ENCODE results near the gene PPP2R5D. TPM values are rescaled to one million over a fixed set of nuclear protein-coding genes. Genes with fewer than 3 reads are reported as not detected.

Gene PPP2R5D
- total and polyA plus RNA-seq, 9 donors = 34.7 to 54.8 (median 44.6) TPM

- Histone ChIP-seq H3K9me3 (replicated peaks; ENCODE audit: control insufficient read depth, low read depth, low read length) (no peaks in the 10 kb centered on the region), H3K4me1 (ENCODE audit: control insufficient read depth, insufficient read depth, low read length) (no peaks in the 10 kb centered on the region), H3K27ac (ENCODE audit: low read length) (no peak overlapping the region), H3K36me3 (ENCODE audit: control insufficient read depth, insufficient read depth, low read length) (peaks cover 65% of the 10 kb centered on the region), H3K4me3 (ENCODE audit: low read length) (no peak overlapping the region), H3K27me3 (ENCODE audit: control insufficient read depth, insufficient read depth, low read length) (no peaks in the 10 kb centered on the region)
- WGBS (ENCODE audit: insufficient coverage) = no CpG with 5 or more reads among the region's 4 CpGs
- DNase-seq = no peak
Observed at GRCh38 chr6:42970871-42971612, 13.3 kb upstream of the PPP2R5D start.

- Histone ChIP-seq H3K36me3 (ENCODE audit: control insufficient read depth, insufficient read depth, low read length) (peaks cover 57% of the 10 kb centered on the region), H3K4me3 (ENCODE audit: low read length) (no peak overlapping the region), H3K27ac (ENCODE audit: low read length) (no peak overlapping the region), H3K4me1 (ENCODE audit: control insufficient read depth, insufficient read depth, low read length) (no peaks in the 10 kb centered on the region), H3K27me3 (ENCODE audit: control insufficient read depth, insufficient read depth, low read length) (no peaks in the 10 kb centered on the region), H3K9me3 (replicated peaks; ENCODE audit: control insufficient read depth, low read depth, low read length) (no peaks in the 10 kb centered on the region)
- 100% methylated on average over 2 of the region's 3 CpGs for WGBS (ENCODE audit: insufficient coverage)
- DNase-seq = no peak
Observed at GRCh38 chr6:42971746-42972327, 12.5 kb upstream of the PPP2R5D start.

- H3K4me1 ChIP-seq (ENCODE audit: control insufficient read depth, insufficient read depth, low read length) = peaks cover 12% of the 10 kb centered on the region
- no peaks in the 10 kb centered on the region for H3K9me3 ChIP-seq (replicated peaks; ENCODE audit: control insufficient read depth, low read depth, low read length)
- no peak overlapping the region for H3K27ac ChIP-seq (ENCODE audit: low read length)
- peaks cover 39% of the 10 kb centered on the region for H3K36me3 ChIP-seq (ENCODE audit: control insufficient read depth, insufficient read depth, low read length)
- no peak for DNase-seq
- no CpG with 5 or more reads among the region's 3 CpGs for WGBS (ENCODE audit: insufficient coverage)
- no peak overlapping the region for H3K4me3 ChIP-seq (ENCODE audit: low read length)
- no peaks in the 10 kb centered on the region for H3K27me3 ChIP-seq (ENCODE audit: control insufficient read depth, insufficient read depth, low read length)
Observed at GRCh38 chr6:42973926-42974325, 10.4 kb upstream of the PPP2R5D start.

- Histone ChIP-seq H3K36me3 (ENCODE audit: control insufficient read depth, insufficient read depth, low read length) (peaks cover 28% of the 10 kb centered on the region), H3K9me3 (replicated peaks; ENCODE audit: control insufficient read depth, low read depth, low read length) (no peaks in the 10 kb centered on the region), H3K4me1 (ENCODE audit: control insufficient read depth, insufficient read depth, low read length) (peaks cover 20% of the 10 kb centered on the region), H3K27me3 (ENCODE audit: control insufficient read depth, insufficient read depth, low read length) (no peaks in the 10 kb centered on the region), H3K27ac (ENCODE audit: low read length) (no peak overlapping the region), H3K4me3 (ENCODE audit: low read length) (no peak overlapping the region)
- WGBS (ENCODE audit: insufficient coverage) = 87% methylated on average over 3 of the region's 5 CpGs
- no peak for DNase-seq
Observed at GRCh38 chr6:42974919-42975505, 9.4 kb upstream of the PPP2R5D start.

- Histone ChIP-seq H3K9me3 (replicated peaks; ENCODE audit: control insufficient read depth, low read depth, low read length) (no peaks in the 10 kb centered on the region), H3K36me3 (ENCODE audit: control insufficient read depth, insufficient read depth, low read length) (peaks cover 12% of the 10 kb centered on the region), H3K27me3 (ENCODE audit: control insufficient read depth, insufficient read depth, low read length) (no peaks in the 10 kb centered on the region), H3K27ac (ENCODE audit: low read length) (peak overlapping the region; percentile 70), H3K4me1 (ENCODE audit: control insufficient read depth, insufficient read depth, low read length) (peaks cover 20% of the 10 kb centered on the region), H3K4me3 (ENCODE audit: low read length) (peak overlapping the region; percentile 72)
- WGBS (ENCODE audit: insufficient coverage) = 0% methylated on average over 28 of the region's 28 CpGs
- no peak for DNase-seq
Observed at GRCh38 chr6:42978487-42978838, 5.9 kb upstream of the PPP2R5D start.

- no peaks in the 10 kb centered on the region for H3K27me3 ChIP-seq (ENCODE audit: control insufficient read depth, insufficient read depth, low read length)
- under 1% methylated on average over 54 of the region's 59 CpGs for WGBS (ENCODE audit: insufficient coverage)
- no peaks in the 10 kb centered on the region for H3K9me3 ChIP-seq (replicated peaks; ENCODE audit: control insufficient read depth, low read depth, low read length)
- DNase-seq = peak; percentile 94
- H3K4me3 ChIP-seq (ENCODE audit: low read length) = peak within 1 kb of the TSS; percentile 72
- H3K4me1 ChIP-seq (ENCODE audit: control insufficient read depth, insufficient read depth, low read length) = peaks cover 24% of the 10 kb centered on the region
- peak within 1 kb of the TSS; percentile 85 for H3K27ac ChIP-seq (ENCODE audit: low read length)
- H3K36me3 ChIP-seq (ENCODE audit: control insufficient read depth, insufficient read depth, low read length) = peaks cover 7% of the 10 kb centered on the region
Observed at GRCh38 chr6:42978839-42979522, 5.4 kb upstream of the PPP2R5D start, which contains the start of gene PEX6. TSS of gene PEX6 (minus strand) at chr6:42979181. CDS start at chr6:42979150, 31 bp downstream.

- peak overlapping the region; percentile 85 for H3K27ac ChIP-seq (ENCODE audit: low read length)
- 23% methylated on average over 4 of the region's 9 CpGs for WGBS (ENCODE audit: insufficient coverage)
Observed at GRCh38 chr6:42979523-42980177, 4.7 kb upstream of the PPP2R5D start.

GRCh38 chr6:42981836-42982235 lies 2.5 kb upstream of the PPP2R5D start:
- 95% methylated on average over 3 of the region's 5 CpGs for WGBS (ENCODE audit: insufficient coverage)
- H3K9me3 ChIP-seq (replicated peaks; ENCODE audit: control insufficient read depth, low read depth, low read length) = no peaks in the 10 kb centered on the region
- no peaks in the 10 kb centered on the region for H3K36me3 ChIP-seq (ENCODE audit: control insufficient read depth, insufficient read depth, low read length)
- peaks cover 40% of the 10 kb centered on the region for H3K4me1 ChIP-seq (ENCODE audit: control insufficient read depth, insufficient read depth, low read length)
- no peak overlapping the region for H3K27ac ChIP-seq (ENCODE audit: low read length)
- no peak for DNase-seq
- no peak overlapping the region for H3K4me3 ChIP-seq (ENCODE audit: low read length)
- no peaks in the 10 kb centered on the region for H3K27me3 ChIP-seq (ENCODE audit: control insufficient read depth, insufficient read depth, low read length)

More at GRCh38 chr6:42979523-42980177, 4.7 kb upstream of the PPP2R5D start:
- DNase-seq = no peak
- peak overlapping the region; percentile 72 for H3K4me3 ChIP-seq (ENCODE audit: low read length)
- H3K4me1 ChIP-seq (ENCODE audit: control insufficient read depth, insufficient read depth, low read length) = peaks cover 24% of the 10 kb centered on the region
- no peaks in the 10 kb centered on the region for H3K27me3 ChIP-seq (ENCODE audit: control insufficient read depth, insufficient read depth, low read length)
- H3K36me3 ChIP-seq (ENCODE audit: control insufficient read depth, insufficient read depth, low read length) = peaks cover 4% of the 10 kb centered on the region
- H3K9me3 ChIP-seq (replicated peaks; ENCODE audit: control insufficient read depth, low read depth, low read length) = no peaks in the 10 kb centered on the region

GRCh38 chr6:42984924-42985475 lies 630 bp downstream of the PPP2R5D start:
- H3K4me1 ChIP-seq (ENCODE audit: control insufficient read depth, insufficient read depth, low read length) = peaks cover 34% of the 10 kb centered on the region
- peak; percentile 59 for DNase-seq
- peaks cover 24% of the 10 kb centered on the region for H3K36me3 ChIP-seq (ENCODE audit: control insufficient read depth, insufficient read depth, low read length)
- 11% methylated on average over 12 of the region's 13 CpGs for WGBS (ENCODE audit: insufficient coverage)
- no peaks in the 10 kb centered on the region for H3K27me3 ChIP-seq (ENCODE audit: control insufficient read depth, insufficient read depth, low read length)
- H3K4me3 ChIP-seq (ENCODE audit: low read length) = peak overlapping the region; percentile 84
- H3K27ac ChIP-seq (ENCODE audit: low read length) = peak overlapping the region; percentile 88
- H3K9me3 ChIP-seq (replicated peaks; ENCODE audit: control insufficient read depth, low read depth, low read length) = no peaks in the 10 kb centered on the region

Measured in muscle of leg (tissue), 11 donors.